Endometrium (tissue), 2 donors: ENCODE results near the gene CCN6.

Experiments used
- FAIRE-seq: peaks from 2 replicates; lab custom pipeline; 2012; peaks lifted over from hg19 to GRCh38; lab: Jason Lieb, UNC
- donor health status: control.
- donor health status: control.

CCN6 gene

GRCh38 chr6:112117554-112117953 is 63.6 kb downstream of the CCN6 start:
- FAIRE-seq, result no peak

GRCh38 chr6:112118034-112118433 is 64.1 kb downstream of the CCN6 start:
- FAIRE-seq, result no peak
